ACC112 (cell line): Measurements from ENCODE around the gene SEMA5B.

Experiments used
- H2AFZ ChIP-seq: fragments of 200-600 bp; sonication (generic); one replicate; pipeline ENCODE4 v1.6.0; 2017; ENCODE audit warnings: antibody characterized with exemption, low read length; ENCODE audit not compliant: unreplicated experiment
- H3K27ac ChIP-seq: fragments of 200-600 bp; sonication (generic); 2 replicates; pipeline ENCODE4 v1.5.1; 2014; ENCODE audit warnings: low read depth, mild to moderate bottlenecking, antibody characterized with exemption, low read length, moderate library complexity
- H3K27me3 ChIP-seq: fragments of 200-600 bp; sonication (generic); 2 replicates; pipeline ENCODE4 v1.6.1; 2014; ENCODE audit warnings: mild to moderate bottlenecking, antibody characterized with exemption, low read length, moderate library complexity, mixed read lengths; ENCODE audit not compliant: insufficient read depth
- H3K36me3 ChIP-seq: fragments of 200-600 bp; sonication (generic); 2 replicates; pipeline ENCODE4 v1.6.1; 2016; ENCODE audit warnings: mild to moderate bottlenecking, antibody characterized with exemption, low read length, moderate library complexity, mixed read lengths; ENCODE audit not compliant: insufficient read depth
- H3K4me1 ChIP-seq: fragments of 200-600 bp; sonication (generic); one replicate; pipeline ENCODE4 v1.6.1; 2016; ENCODE audit warnings: low read length, mixed read lengths; ENCODE audit not compliant: insufficient read depth, unreplicated experiment, control insufficient read depth
- H3K4me3 ChIP-seq: fragments of 200-600 bp; sonication (generic); 2 replicates; pipeline ENCODE4 v1.5.1; 2014; ENCODE audit warnings: mild to moderate bottlenecking, low read depth, low read length
- H3K79me2 ChIP-seq: fragments of 200-600 bp; sonication (generic); one replicate; pipeline ENCODE4 v1.6.0; 2016; ENCODE audit warnings: low read length; ENCODE audit not compliant: control insufficient read depth, unreplicated experiment, insufficient read depth

Gene SEMA5B

GRCh38 chr3:122984650-122985049, 42.9 kb downstream of the SEMA5B start:
- Histone ChIP-seq H3K27me3 (peaks cover 64% of the 10 kb centered on the region), H3K36me3 (no peaks in the 10 kb centered on the region), H3K4me1 (peaks cover 3% of the 10 kb centered on the region), H3K4me3 (no peak overlapping the region), H3K27ac (no peak overlapping the region), H3K79me2 (no peaks in the 10 kb centered on the region), H2AFZ (no peak overlapping the region)

- Histone ChIP-seq H3K27me3 (peaks cover 58% of the 10 kb centered on the region), H2AFZ (no peak overlapping the region), H3K27ac (no peak overlapping the region)
These were observed 43.6 kb downstream of the SEMA5B start for GRCh38 chr3:122984007-122984406.

GRCh38 chr3:122982216-122983185, 45.1 kb downstream of the SEMA5B start:
- Histone ChIP-seq H2AFZ (no peak overlapping the region), H3K4me3 (no peak overlapping the region), H3K36me3 (no peaks in the 10 kb centered on the region), H3K27me3 (peaks cover 43% of the 10 kb centered on the region), H3K27ac (no peak overlapping the region), H3K4me1 (peaks cover 15% of the 10 kb centered on the region), H3K79me2 (no peaks in the 10 kb centered on the region)

More at GRCh38 chr3:122984007-122984406, 43.6 kb downstream of the SEMA5B start:
- no peaks in the 10 kb centered on the region for H3K79me2 ChIP-seq
- H3K4me1 ChIP-seq = peaks cover 7% of the 10 kb centered on the region
- no peak overlapping the region for H3K4me3 ChIP-seq
- H3K36me3 ChIP-seq = no peaks in the 10 kb centered on the region

- H3K4me1 ChIP-seq = peaks cover 24% of the 10 kb centered on the region
These were observed 48.4 kb downstream of the SEMA5B start for GRCh38 chr3:122979211-122979610.

GRCh38 chr3:122978569-122978968, 49.0 kb downstream of the SEMA5B start:
- Histone ChIP-seq H3K36me3 (no peaks in the 10 kb centered on the region), H3K27me3 (peaks cover 22% of the 10 kb centered on the region; the same call in 1 of the 2 replicates), H3K79me2 (no peaks in the 10 kb centered on the region)

More at GRCh38 chr3:122979211-122979610, 48.4 kb downstream of the SEMA5B start:
- H2AFZ ChIP-seq = no peak overlapping the region
- peaks cover 22% of the 10 kb centered on the region; the same call in 1 of the 2 replicates for H3K27me3 ChIP-seq
- H3K36me3 ChIP-seq = no peaks in the 10 kb centered on the region
- H3K4me3 ChIP-seq = no peak overlapping the region
- H3K79me2 ChIP-seq = no peaks in the 10 kb centered on the region
- no peak overlapping the region for H3K27ac ChIP-seq

GRCh38 chr3:122977746-122978466, 49.7 kb downstream of the SEMA5B start:
- no peaks in the 10 kb centered on the region for H3K79me2 ChIP-seq
- peaks cover 24% of the 10 kb centered on the region for H3K4me1 ChIP-seq
- H3K27ac ChIP-seq = no peak overlapping the region
- H2AFZ ChIP-seq = no peak overlapping the region
- H3K36me3 ChIP-seq = no peaks in the 10 kb centered on the region
- H3K27me3 ChIP-seq = peaks cover 18% of the 10 kb centered on the region; the same call in 1 of the 2 replicates
- H3K4me3 ChIP-seq = no peak overlapping the region

More at GRCh38 chr3:122978569-122978968, 49.0 kb downstream of the SEMA5B start:
- Histone ChIP-seq H3K27ac (no peak overlapping the region), H2AFZ (no peak overlapping the region), H3K4me3 (no peak overlapping the region), H3K4me1 (peaks cover 24% of the 10 kb centered on the region)

- Histone ChIP-seq H3K27me3 (peaks cover 19% of the 10 kb centered on the region), H3K79me2 (no peaks in the 10 kb centered on the region), H3K27ac (no peak overlapping the region), H3K4me1 (peaks cover 24% of the 10 kb centered on the region), H2AFZ (no peak overlapping the region), H3K4me3 (no peak overlapping the region), H3K36me3 (no peaks in the 10 kb centered on the region)
These were observed 51.7 kb downstream of the SEMA5B start for GRCh38 chr3:122975924-122976293.

- Histone ChIP-seq H3K27ac (no peak overlapping the region), H2AFZ (no peak overlapping the region), H3K4me1 (peaks cover 25% of the 10 kb centered on the region), H3K79me2 (no peaks in the 10 kb centered on the region), H3K36me3 (no peaks in the 10 kb centered on the region), H3K4me3 (no peak overlapping the region), H3K27me3 (peaks cover 25% of the 10 kb centered on the region)
These were observed 52.2 kb downstream of the SEMA5B start for GRCh38 chr3:122975163-122975923.

- H3K27ac ChIP-seq = no peak overlapping the region
- no peaks in the 10 kb centered on the region for H3K79me2 ChIP-seq
- no peak overlapping the region for H2AFZ ChIP-seq
- no peak overlapping the region for H3K4me3 ChIP-seq
- H3K27me3 ChIP-seq = peaks cover 30% of the 10 kb centered on the region
- peaks cover 28% of the 10 kb centered on the region for H3K4me1 ChIP-seq
- H3K36me3 ChIP-seq = no peaks in the 10 kb centered on the region
These were observed 52.8 kb downstream of the SEMA5B start for GRCh38 chr3:122974764-122975162.

- Histone ChIP-seq H3K27me3 (peaks cover 32% of the 10 kb centered on the region), H3K4me3 (no peak overlapping the region), H3K79me2 (no peaks in the 10 kb centered on the region), H2AFZ (no peak overlapping the region), H3K36me3 (no peaks in the 10 kb centered on the region), H3K27ac (no peak overlapping the region), H3K4me1 (peaks cover 28% of the 10 kb centered on the region)
These were observed 53.5 kb downstream of the SEMA5B start for GRCh38 chr3:122973893-122974615.
